ENCODE data around the gene DLG2. TPM values are rescaled to one million over a fixed set of nuclear protein-coding genes. Genes with fewer than 3 reads are reported as not detected.

The DLG2 gene
- total and polyA plus RNA-seq, 4 donors, result 0.30 to 5.5 (median 0.68) TPM

GRCh38 chr11:83779876-83780275 lies 1847.3 kb downstream of the DLG2 start:
- Histone ChIP-seq H3K27me3 (ENCODE audit: control insufficient read depth in 4 of 4, insufficient read depth in 4 of 4, low read length in 3 of 4) (no peaks in the 10 kb centered on the region), H3K4me1 (ENCODE audit: control insufficient read depth in 4 of 4, insufficient read depth in 4 of 4, low read length in 3 of 4) (no peaks in the 10 kb centered on the region), H3K9ac (ENCODE audit: low read depth in 1 of 2, low read length in 2 of 2) (no peak overlapping the region), H3K9me3 (ENCODE audit: control insufficient read depth in 4 of 4, low read length in 3 of 4) (no peaks in the 10 kb centered on the region), H3K4me3 (ENCODE audit: low read depth in 1 of 3, low read length in 3 of 3) (no peak overlapping the region), H3K36me3 (ENCODE audit: control insufficient read depth in 4 of 4, insufficient read depth in 3 of 4, low read depth in 1 of 4, low read length in 3 of 4) (no peaks in the 10 kb centered on the region), H3K27ac (ENCODE audit: low read depth in 1 of 2, low read length in 2 of 2) (no peak overlapping the region)
- DNase-seq (ENCODE audit: low spot score), result no peak
- TF ChIP-seq HNF4A (conservative IDR thresholded peaks at IDR 0.05) (no peak), FOXA1 (IDR thresholded peaks at IDR 0.05) (no peak), NR2F2 (IDR thresholded peaks at IDR 0.05) (no peak), REST (IDR thresholded peaks at IDR 0.05) (no peak), JUND (IDR thresholded peaks at IDR 0.05) (no peak), FOXA2 (IDR thresholded peaks at IDR 0.05) (no peak), ZBTB33 (IDR thresholded peaks at IDR 0.05) (no peak), SP1 (IDR thresholded peaks at IDR 0.05) (no peak), CTCF (IDR thresholded peaks at IDR 0.05; ENCODE audit: low read depth, low read length, missing input control) (no peak), MAX (IDR thresholded peaks at IDR 0.05) (no peak), TAF1 (conservative IDR thresholded peaks at IDR 0.05) (no peak), GABPA (IDR thresholded peaks at IDR 0.05 in 1 of 2, conservative IDR thresholded peaks at IDR 0.05 in 1 of 2) (no peak), YY1 (IDR thresholded peaks at IDR 0.05) (no peak), EGR1 (IDR thresholded peaks at IDR 0.05; ENCODE audit: low read depth in 2 of 2) (no peak), RXRA (IDR thresholded peaks at IDR 0.05) (no peak), RAD21 (IDR thresholded peaks at IDR 0.05) (no peak), ATF3 (IDR thresholded peaks at IDR 0.05) (no peak)
- WGBS, result 92% methylated on average over 4 of the region's 4 CpGs

- DNase-seq (ENCODE audit: low spot score), result no peak
- no peaks in the 10 kb centered on the region for H3K9me3 ChIP-seq (ENCODE audit: control insufficient read depth in 4 of 4, low read length in 3 of 4)
- H3K9ac ChIP-seq (ENCODE audit: low read depth in 1 of 2, low read length in 2 of 2), result no peak overlapping the region
- no peaks in the 10 kb centered on the region for H3K27me3 ChIP-seq (ENCODE audit: control insufficient read depth in 4 of 4, insufficient read depth in 4 of 4, low read length in 3 of 4)
- no peaks in the 10 kb centered on the region for H3K4me1 ChIP-seq (ENCODE audit: control insufficient read depth in 4 of 4, insufficient read depth in 4 of 4, low read length in 3 of 4)
- H3K4me3 ChIP-seq (ENCODE audit: low read depth in 1 of 3, low read length in 3 of 3), result no peak overlapping the region
- H3K36me3 ChIP-seq (ENCODE audit: control insufficient read depth in 4 of 4, insufficient read depth in 3 of 4, low read depth in 1 of 4, low read length in 3 of 4), result no peaks in the 10 kb centered on the region
- no peak overlapping the region for H3K27ac ChIP-seq (ENCODE audit: low read depth in 1 of 2, low read length in 2 of 2)
- WGBS, result 86% methylated on average over 2 of the region's 2 CpGs
- TF ChIP-seq MAX (IDR thresholded peaks at IDR 0.05) (no peak), RXRA (IDR thresholded peaks at IDR 0.05) (no peak), FOXA1 (IDR thresholded peaks at IDR 0.05) (no peak), GABPA (IDR thresholded peaks at IDR 0.05 in 1 of 2, conservative IDR thresholded peaks at IDR 0.05 in 1 of 2) (no peak), NR2F2 (IDR thresholded peaks at IDR 0.05) (no peak), CTCF (IDR thresholded peaks at IDR 0.05; ENCODE audit: low read depth, low read length, missing input control) (no peak), EGR1 (IDR thresholded peaks at IDR 0.05; ENCODE audit: low read depth in 2 of 2) (no peak), REST (IDR thresholded peaks at IDR 0.05) (no peak), SP1 (IDR thresholded peaks at IDR 0.05) (no peak)
These were observed 1848.5 kb downstream of the DLG2 start for GRCh38 chr11:83778596-83778995.
